Activated naive CD4-positive, alpha-beta T cell treated with anti-CD3 and anti-CD28 coated beads for 36 hours (primary cell): ENCODE results near the gene CAPN9. TPM values are rescaled to one million over a fixed set of nuclear protein-coding genes. Genes with fewer than 3 reads are reported as not detected.

Experiments used
- CTCF ChIA-PET: fragments of 350-600 bp; sonication (Branson Sonifier 250); formaldehyde crosslinking; loops from one replicate; lab custom pipeline; 2021; ENCODE audit warnings: antibody characterized with exemption; lab: Charles Lee
- DNase-seq: peaks from one replicate; pipeline ENCODE4 v3.0.0-alpha.2; 2020
- H3K27ac Mint-ChIP-seq: one replicate; pipeline ENCODE4 v1.8.0; 2021; ENCODE audit warnings: mild to moderate bottlenecking, mixed read lengths
- H3K27me3 Mint-ChIP-seq: one replicate; pipeline ENCODE4 v1.8.0; 2021; ENCODE audit warnings: low read depth, mixed read lengths
- H3K36me3 Mint-ChIP-seq: one replicate; pipeline ENCODE4 v1.8.0; 2021; ENCODE audit warnings: low read depth, mixed read lengths
- H3K4me1 Mint-ChIP-seq: one replicate; pipeline ENCODE4 v1.8.0; 2021; ENCODE audit warnings: low read depth, mixed read lengths
- H3K4me3 Mint-ChIP-seq: one replicate; pipeline ENCODE4 v1.8.0; 2021; ENCODE audit warnings: mild to moderate bottlenecking, moderate library complexity, mixed read lengths
- H3K9me3 Mint-ChIP-seq: one replicate; pipeline ENCODE4 v1.8.0; 2021; ENCODE audit warnings: mixed read lengths
- intact Hi-C: fragments of 100-400 bp; cut with micrococcal nuclease; formaldehyde crosslinking; loops from one replicate; pipeline ENCODE4 v1.15.1; 2023
- total RNA-seq, 2 experiments: library from RNA; stranded (reverse); gene quantifications; one replicate each; pipeline ENCODE4 v1.2.3, GENCODE V29; 2021

The CAPN9 gene
- total RNA-seq, 2 experiments from 2014 or later, result not detected

GRCh38 chr1:230771773-230772354, 24.7 kb downstream of the CAPN9 start:
- no peak overlapping the region for H3K4me3 Mint-ChIP-seq
- H3K4me1 Mint-ChIP-seq, result no peaks in the 10 kb centered on the region
- H3K27ac Mint-ChIP-seq, result no peak overlapping the region
- no peaks in the 10 kb centered on the region for H3K36me3 Mint-ChIP-seq
- H3K9me3 Mint-ChIP-seq, result no peaks in the 10 kb centered on the region
- intact Hi-C loops, result no loop called here
- CTCF ChIA-PET, result interaction anchor here (0.6 kb wide), 1 partner anchor 192 kb away, joined by 5 read pairs; no protein-coding TSS in a partner anchor
- peaks cover 7% of the 10 kb centered on the region for H3K27me3 Mint-ChIP-seq
- no peak for DNase-seq

DNA sequence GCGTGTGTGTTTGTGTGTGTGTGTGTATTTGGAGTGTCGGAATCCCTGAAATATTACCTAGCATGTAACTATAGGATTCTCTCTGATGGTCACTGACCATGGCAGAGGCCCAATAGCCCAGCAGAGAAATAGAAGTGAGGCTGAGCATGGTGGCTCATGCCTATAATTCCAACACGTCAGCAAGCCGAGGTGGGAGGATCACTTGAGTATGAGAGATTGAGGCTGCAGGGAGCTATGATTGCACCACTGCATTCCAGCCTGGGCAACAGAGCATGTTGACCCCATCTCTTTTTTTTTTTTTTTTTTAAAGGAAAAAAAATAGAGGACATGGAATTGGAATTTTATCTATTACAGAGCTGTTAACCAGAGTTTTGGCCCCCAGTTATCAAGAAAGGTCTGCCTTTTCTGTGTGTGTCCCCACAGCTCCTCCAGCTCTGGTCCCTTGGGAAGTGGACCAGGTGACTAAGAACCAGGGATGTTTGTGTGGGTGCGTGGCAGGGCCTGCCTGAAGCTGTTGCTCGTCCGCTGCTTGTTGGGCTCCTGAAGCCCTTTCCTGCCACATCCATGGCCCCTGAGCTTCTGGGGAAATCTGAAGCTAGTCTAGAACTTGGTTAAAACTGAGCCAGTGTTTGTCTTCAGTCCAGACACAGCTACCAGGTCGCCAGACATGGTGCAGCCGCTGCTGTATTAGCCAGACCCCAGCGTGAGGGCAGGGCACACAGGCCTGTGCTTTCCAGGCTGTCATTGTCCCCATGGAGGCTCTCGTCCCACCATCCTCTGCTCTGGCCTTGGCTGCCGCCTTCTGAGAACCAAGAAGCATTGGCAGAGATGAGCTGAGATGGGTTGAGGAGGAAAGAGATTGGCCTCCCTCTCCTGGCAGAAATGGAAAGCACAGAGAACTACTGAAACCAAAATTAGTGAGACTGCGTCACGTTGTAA, 25.5 kb downstream of the CAPN9 start:
- Mint-ChIP-seq H3K27me3 (peaks cover 7% of the 10 kb centered on the region), H3K27ac (no peak overlapping the region), H3K9me3 (no peaks in the 10 kb centered on the region), H3K4me1 (no peaks in the 10 kb centered on the region), H3K36me3 (no peaks in the 10 kb centered on the region), H3K4me3 (no peak overlapping the region)
- no peak for DNase-seq
- CTCF ChIA-PET, result no interaction called here
- intact Hi-C loops, result no loop called here

DNA sequence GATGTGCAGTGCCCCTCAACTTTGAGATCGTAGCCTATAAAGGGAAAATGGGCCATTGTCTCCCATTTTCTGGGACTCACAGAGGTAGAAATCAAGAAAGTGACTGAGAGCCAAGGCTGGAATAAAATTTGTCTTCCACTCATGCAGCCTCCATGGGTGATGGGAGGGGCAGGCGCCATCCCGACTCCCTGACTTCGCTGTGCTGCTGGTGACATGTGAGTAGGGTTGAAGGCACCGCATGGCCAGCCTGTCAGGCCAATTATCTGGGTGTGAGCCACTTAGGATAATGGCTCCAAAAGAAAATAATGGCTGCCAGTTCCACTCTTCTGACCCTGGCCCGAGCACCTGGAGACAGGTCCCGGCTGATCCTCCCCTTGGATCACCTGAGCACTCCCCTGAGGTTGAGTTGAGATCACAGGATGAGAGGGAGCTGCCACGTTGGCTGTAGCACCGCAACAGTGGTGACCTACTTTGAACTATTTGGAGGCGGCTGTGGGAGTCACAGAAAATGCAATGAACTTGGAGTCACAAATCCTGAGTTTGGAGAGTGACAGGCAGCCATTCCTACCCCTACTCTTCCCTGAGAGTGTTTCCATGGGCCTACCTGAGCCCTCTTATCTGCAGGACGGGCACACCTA, 26.3 kb downstream of the CAPN9 start:
- H3K4me3 Mint-ChIP-seq, result no peak overlapping the region
- peaks cover 7% of the 10 kb centered on the region for H3K27me3 Mint-ChIP-seq
- H3K4me1 Mint-ChIP-seq, result no peaks in the 10 kb centered on the region
- CTCF ChIA-PET, result no interaction called here
- H3K36me3 Mint-ChIP-seq, result no peaks in the 10 kb centered on the region
- no peak for DNase-seq
- intact Hi-C loops, result no loop called here
- H3K9me3 Mint-ChIP-seq, result no peaks in the 10 kb centered on the region
- no peak overlapping the region for H3K27ac Mint-ChIP-seq

GRCh38 chr1:230778916-230779590, 31.9 kb downstream of the CAPN9 start:
- CTCF ChIA-PET, result no interaction called here
- peaks cover 13% of the 10 kb centered on the region for H3K27me3 Mint-ChIP-seq

GRCh38 chr1:230781131-230781530, 33.9 kb downstream of the CAPN9 start:
- CTCF ChIA-PET, result no interaction called here
- intact Hi-C loops, result no loop called here
- Mint-ChIP-seq H3K36me3 (no peaks in the 10 kb centered on the region), H3K27me3 (peaks cover 12% of the 10 kb centered on the region), H3K4me1 (no peaks in the 10 kb centered on the region), H3K27ac (no peak overlapping the region), H3K4me3 (no peak overlapping the region), H3K9me3 (peaks cover 2% of the 10 kb centered on the region)
- DNase-seq, result no peak

More at GRCh38 chr1:230778916-230779590, 31.9 kb downstream of the CAPN9 start:
- Mint-ChIP-seq H3K36me3 (no peaks in the 10 kb centered on the region), H3K9me3 (peaks cover 2% of the 10 kb centered on the region), H3K27ac (no peak overlapping the region), H3K4me1 (no peaks in the 10 kb centered on the region), H3K4me3 (no peak overlapping the region)
- intact Hi-C loops, result no loop called here
- DNase-seq, result no peak

GRCh38 chr1:230781594-230781993, 34.4 kb downstream of the CAPN9 start:
- intact Hi-C loops, result no loop called here
- no peaks in the 10 kb centered on the region for H3K36me3 Mint-ChIP-seq
- H3K9me3 Mint-ChIP-seq, result peaks cover 2% of the 10 kb centered on the region
- CTCF ChIA-PET, result no interaction called here
- H3K27me3 Mint-ChIP-seq, result peaks cover 11% of the 10 kb centered on the region
- no peak for DNase-seq
- no peaks in the 10 kb centered on the region for H3K4me1 Mint-ChIP-seq
- H3K4me3 Mint-ChIP-seq, result no peak overlapping the region
- no peak overlapping the region for H3K27ac Mint-ChIP-seq

DNA sequence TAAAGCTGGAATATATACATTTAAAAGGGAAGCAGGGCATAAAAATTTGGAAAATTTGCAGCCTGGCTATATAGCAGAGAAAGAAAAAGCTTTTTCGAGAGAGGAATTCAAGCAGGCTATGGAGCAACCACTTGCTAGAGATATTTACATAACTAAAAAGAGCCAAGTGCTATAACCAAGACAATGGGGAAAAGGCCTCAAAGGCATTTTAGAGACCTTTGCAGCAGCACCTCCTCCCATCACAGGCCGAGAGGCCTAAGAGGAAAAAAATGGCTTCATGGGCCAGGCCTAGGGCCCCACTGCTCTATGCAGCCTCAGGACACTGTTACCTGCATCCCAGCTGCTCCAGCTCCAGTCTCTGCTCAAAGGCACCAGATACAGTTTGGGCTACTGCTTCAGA, 37.0 kb downstream of the CAPN9 start:
- intact Hi-C loops, result no loop called here
- DNase-seq, result no peak
- Mint-ChIP-seq H3K4me1 (no peaks in the 10 kb centered on the region), H3K4me3 (no peak overlapping the region), H3K27me3 (peaks cover 9% of the 10 kb centered on the region), H3K36me3 (no peaks in the 10 kb centered on the region), H3K9me3 (peaks cover 2% of the 10 kb centered on the region), H3K27ac (no peak overlapping the region)
- CTCF ChIA-PET, result interaction anchor here (0.6 kb wide), 1 partner anchor 14 kb away, joined by 3 read pairs; no protein-coding TSS in a partner anchor

DNA sequence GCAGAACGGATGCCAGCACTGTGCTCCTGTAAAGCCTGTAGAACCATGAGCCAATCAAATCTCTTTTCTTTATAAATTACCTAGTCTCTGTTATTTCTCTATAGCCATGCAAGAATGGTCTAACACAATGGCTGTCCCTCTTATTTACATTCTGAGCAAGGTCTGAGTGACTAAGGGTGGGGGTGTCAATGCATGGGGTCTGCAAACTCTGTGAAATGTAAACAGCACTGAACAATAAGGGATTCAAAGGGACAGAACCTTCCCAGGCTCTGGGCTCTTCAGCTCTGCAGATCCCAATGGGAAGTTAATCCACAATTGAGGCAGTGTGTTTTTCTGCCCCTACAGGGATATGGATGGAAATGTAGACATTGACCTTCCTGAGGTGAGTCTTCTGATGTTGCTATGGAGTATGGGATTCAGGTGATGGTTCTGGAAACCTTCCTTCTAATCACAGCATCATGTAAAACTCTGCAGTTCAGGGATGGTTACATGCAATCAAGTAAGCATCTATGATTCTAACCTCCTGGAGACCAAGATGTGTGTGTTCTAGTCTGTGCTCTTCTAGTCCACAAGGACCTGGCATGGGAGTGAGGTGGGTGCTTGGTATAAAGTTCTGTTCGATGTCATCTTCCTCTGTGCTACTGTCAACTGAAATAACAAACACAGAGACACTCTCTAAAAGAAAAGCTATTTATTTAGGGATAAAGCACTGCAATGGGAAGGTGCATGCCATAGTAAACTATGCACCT, 38.6 kb downstream of the CAPN9 start:
- CTCF ChIA-PET, result no interaction called here
- no peak overlapping the region for H3K27ac Mint-ChIP-seq

GRCh38 chr1:230786385-230786753, 39.2 kb downstream of the CAPN9 start:
- intact Hi-C loops, result no loop called here
- Mint-ChIP-seq H3K27ac (no peak overlapping the region), H3K4me3 (no peak overlapping the region), H3K4me1 (no peaks in the 10 kb centered on the region), H3K36me3 (no peaks in the 10 kb centered on the region), H3K27me3 (no peaks in the 10 kb centered on the region), H3K9me3 (peaks cover 2% of the 10 kb centered on the region)
- DNase-seq, result no peak
- CTCF ChIA-PET, result interaction anchor here (0.6 kb wide), 1 partner anchor 142 kb away, joined by 6 read pairs; no protein-coding TSS in a partner anchor

More for the DNA sequence above, 38.6 kb downstream of the CAPN9 start:
- no peaks in the 10 kb centered on the region for H3K27me3 Mint-ChIP-seq
- peaks cover 2% of the 10 kb centered on the region for H3K9me3 Mint-ChIP-seq
- intact Hi-C loops, result no loop called here
- H3K4me3 Mint-ChIP-seq, result no peak overlapping the region
- H3K36me3 Mint-ChIP-seq, result no peaks in the 10 kb centered on the region
- H3K4me1 Mint-ChIP-seq, result no peaks in the 10 kb centered on the region
- no peak for DNase-seq

GRCh38 chr1:230787471-230787870, 40.3 kb downstream of the CAPN9 start:
- Mint-ChIP-seq H3K27me3 (peaks cover 4% of the 10 kb centered on the region), H3K4me1 (no peaks in the 10 kb centered on the region), H3K36me3 (no peaks in the 10 kb centered on the region), H3K27ac (no peak overlapping the region), H3K9me3 (peaks cover 2% of the 10 kb centered on the region), H3K4me3 (no peak overlapping the region)
- CTCF ChIA-PET, result interaction anchor here (0.6 kb wide), 1 partner anchor 207 kb away, joined by 3 read pairs; no protein-coding TSS in a partner anchor
- no peak for DNase-seq
- intact Hi-C loops, result no loop called here

DNA sequence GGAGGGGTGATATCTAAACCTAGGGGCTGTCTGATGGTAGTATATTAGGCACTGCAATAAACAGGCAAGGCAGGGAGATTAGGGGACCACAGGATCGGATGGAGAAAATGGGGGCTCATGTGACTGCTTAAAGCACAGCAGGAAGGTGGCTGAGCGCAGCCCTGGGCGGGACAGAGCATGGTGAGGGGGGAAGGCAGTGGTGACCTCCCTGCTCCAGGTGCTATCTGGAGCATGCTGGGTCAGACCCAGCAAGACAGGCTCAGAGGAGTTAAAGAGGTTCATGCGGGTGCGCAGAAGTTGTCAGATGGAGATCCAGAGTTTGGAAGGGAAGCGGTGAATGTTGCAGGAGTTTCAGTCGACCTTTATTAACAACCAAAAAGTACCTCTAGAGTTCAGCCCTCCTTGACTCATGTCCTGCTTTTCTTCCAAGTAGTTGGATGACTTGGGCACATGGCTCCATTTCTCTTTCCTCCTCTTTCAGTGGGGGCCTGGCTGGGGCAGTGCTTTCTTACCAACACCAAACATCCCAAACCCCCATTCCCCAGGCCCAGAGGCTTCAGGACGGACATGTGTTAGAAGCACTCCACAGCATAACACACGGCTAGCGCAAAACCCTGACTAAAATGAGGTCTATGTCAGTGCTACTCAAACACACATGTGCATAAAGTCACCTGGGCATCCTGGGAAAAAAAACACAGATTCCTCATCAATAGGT, 41.5 kb downstream of the CAPN9 start:
- H3K4me3 Mint-ChIP-seq, result no peak overlapping the region
- peaks cover 6% of the 10 kb centered on the region for H3K27me3 Mint-ChIP-seq
- CTCF ChIA-PET, result no interaction called here
- H3K27ac Mint-ChIP-seq, result no peak overlapping the region
- peaks cover under 1% of the 10 kb centered on the region for H3K9me3 Mint-ChIP-seq
- no peak for DNase-seq
- intact Hi-C loops, result no loop called here
- no peaks in the 10 kb centered on the region for H3K4me1 Mint-ChIP-seq
- no peaks in the 10 kb centered on the region for H3K36me3 Mint-ChIP-seq
